Neuron (in vitro differentiated cells): ENCODE data around the gene NIPAL3.

Experiments
- H2AFZ ChIP-seq: one replicate; pipeline ENCODE4 v1.6.1; 2013; ENCODE audit warnings: low read depth, mild to moderate bottlenecking, inconsistent platforms, low read length, moderate library complexity
- H3K27me3 ChIP-seq: one replicate; pipeline ENCODE4 v1.6.1; 2013; ENCODE audit warnings: low read length; ENCODE audit not compliant: insufficient read depth
- H3K36me3 ChIP-seq: one replicate; pipeline ENCODE4 v1.6.1; 2013; ENCODE audit warnings: low read length; ENCODE audit not compliant: insufficient read depth
- H3K4me1 ChIP-seq: one replicate; pipeline ENCODE4 v1.6.1; 2013; ENCODE audit warnings: low read length; ENCODE audit not compliant: insufficient read depth
- H3K4me3 ChIP-seq: 2 replicates; pipeline ENCODE4 v1.5.1; 2013; ENCODE audit warnings: mild to moderate bottlenecking, low read length, moderate library complexity
- H3K9me3 ChIP-seq: one replicate; pipeline ENCODE4 v1.6.1; 2013; ENCODE audit warnings: low read length

The NIPAL3 gene

GRCh38 chr1:24393892-24394291, 21.7 kb upstream of the NIPAL3 start:
- H3K4me3 ChIP-seq: no peak overlapping the region
- no peak overlapping the region for H2AFZ ChIP-seq
- H3K27me3 ChIP-seq: peaks cover 2% of the 10 kb centered on the region
- no peaks in the 10 kb centered on the region for H3K36me3 ChIP-seq
- no peaks in the 10 kb centered on the region for H3K9me3 ChIP-seq
- H3K4me1 ChIP-seq: no peaks in the 10 kb centered on the region

DNA sequence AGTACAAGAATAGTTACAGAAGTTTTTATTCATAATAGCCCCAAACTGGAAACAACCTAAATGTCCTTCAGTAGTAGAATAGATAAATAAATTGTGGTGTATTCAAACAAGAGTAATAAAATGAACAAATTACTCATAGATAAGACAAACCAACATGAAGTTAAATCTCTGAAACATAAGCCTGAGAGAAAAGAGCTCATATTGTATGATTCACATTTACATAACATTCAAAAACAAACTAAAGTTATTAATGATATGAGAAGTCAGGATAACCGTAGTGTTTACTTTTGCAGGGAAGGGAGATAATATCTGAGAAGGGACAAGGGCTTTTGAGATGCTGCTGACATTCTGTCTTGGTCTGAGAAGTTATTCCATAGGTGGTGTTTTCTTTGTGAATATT, 15.5 kb upstream of the NIPAL3 start:
- no peak overlapping the region for H3K4me3 ChIP-seq
- H3K36me3 ChIP-seq: no peaks in the 10 kb centered on the region
- no peaks in the 10 kb centered on the region for H3K9me3 ChIP-seq
- H2AFZ ChIP-seq: no peak overlapping the region
- no peaks in the 10 kb centered on the region for H3K4me1 ChIP-seq
- H3K27me3 ChIP-seq: peaks cover 2% of the 10 kb centered on the region

- Histone ChIP-seq H3K4me3 (no peak overlapping the region), H3K4me1 (no peaks in the 10 kb centered on the region)
These were observed 11.8 kb upstream of the NIPAL3 start for GRCh38 chr1:24403806-24404205.

GRCh38 chr1:24406788-24407187, 8.8 kb upstream of the NIPAL3 start:
- no peaks in the 10 kb centered on the region for H3K27me3 ChIP-seq
- no peak overlapping the region for H2AFZ ChIP-seq
- no peaks in the 10 kb centered on the region for H3K36me3 ChIP-seq
- no peak overlapping the region for H3K4me3 ChIP-seq
- no peaks in the 10 kb centered on the region for H3K9me3 ChIP-seq
- H3K4me1 ChIP-seq: no peaks in the 10 kb centered on the region

More at GRCh38 chr1:24403806-24404205, 11.8 kb upstream of the NIPAL3 start:
- Histone ChIP-seq H2AFZ (no peak overlapping the region), H3K27me3 (no peaks in the 10 kb centered on the region), H3K9me3 (no peaks in the 10 kb centered on the region), H3K36me3 (no peaks in the 10 kb centered on the region)

GRCh38 chr1:24409535-24409934, 6.1 kb upstream of the NIPAL3 start:
- H3K4me3 ChIP-seq: no peak overlapping the region
- H3K4me1 ChIP-seq: no peaks in the 10 kb centered on the region
- no peaks in the 10 kb centered on the region for H3K36me3 ChIP-seq
- peaks cover 8% of the 10 kb centered on the region for H3K27me3 ChIP-seq
- no peak overlapping the region for H2AFZ ChIP-seq
- no peaks in the 10 kb centered on the region for H3K9me3 ChIP-seq

- Histone ChIP-seq H3K4me1 (peaks cover under 1% of the 10 kb centered on the region), H2AFZ (no peak overlapping the region), H3K4me3 (no peak overlapping the region), H3K27me3 (peaks cover 10% of the 10 kb centered on the region), H3K36me3 (no peaks in the 10 kb centered on the region), H3K9me3 (no peaks in the 10 kb centered on the region)
These were observed 4.9 kb upstream of the NIPAL3 start for GRCh38 chr1:24410750-24411149.

DNA sequence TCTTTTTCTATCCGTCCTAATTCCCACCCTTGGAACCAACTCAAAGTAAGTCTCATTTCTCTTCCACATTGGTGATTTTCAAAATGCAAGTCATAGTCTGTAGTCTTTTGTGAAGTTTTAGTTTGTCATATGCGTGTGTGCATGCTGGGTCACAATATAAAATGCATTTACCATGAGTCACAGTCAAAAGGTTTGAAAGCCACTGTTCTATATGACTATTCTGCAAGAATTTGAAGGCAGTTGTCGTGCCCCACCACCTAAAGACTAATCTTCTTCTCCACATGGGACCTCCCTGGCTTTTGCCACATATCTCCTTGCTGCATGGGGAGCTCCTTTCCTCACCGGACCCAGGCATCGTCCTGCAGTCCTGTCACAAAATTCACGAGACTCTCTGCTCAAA, 3.6 kb upstream of the NIPAL3 start:
- peaks cover 11% of the 10 kb centered on the region for H3K4me1 ChIP-seq
- no peak overlapping the region for H2AFZ ChIP-seq
- H3K27me3 ChIP-seq: peaks cover 10% of the 10 kb centered on the region
- no peaks in the 10 kb centered on the region for H3K36me3 ChIP-seq
- H3K9me3 ChIP-seq: no peaks in the 10 kb centered on the region
- no peak overlapping the region for H3K4me3 ChIP-seq

GRCh38 chr1:24412408-24412807, 3.2 kb upstream of the NIPAL3 start:
- H3K36me3 ChIP-seq: no peaks in the 10 kb centered on the region
- no peaks in the 10 kb centered on the region for H3K9me3 ChIP-seq
- H2AFZ ChIP-seq: no peak overlapping the region
- H3K4me3 ChIP-seq: no peak overlapping the region
- H3K27me3 ChIP-seq: peaks cover 11% of the 10 kb centered on the region
- peaks cover 11% of the 10 kb centered on the region for H3K4me1 ChIP-seq

DNA sequence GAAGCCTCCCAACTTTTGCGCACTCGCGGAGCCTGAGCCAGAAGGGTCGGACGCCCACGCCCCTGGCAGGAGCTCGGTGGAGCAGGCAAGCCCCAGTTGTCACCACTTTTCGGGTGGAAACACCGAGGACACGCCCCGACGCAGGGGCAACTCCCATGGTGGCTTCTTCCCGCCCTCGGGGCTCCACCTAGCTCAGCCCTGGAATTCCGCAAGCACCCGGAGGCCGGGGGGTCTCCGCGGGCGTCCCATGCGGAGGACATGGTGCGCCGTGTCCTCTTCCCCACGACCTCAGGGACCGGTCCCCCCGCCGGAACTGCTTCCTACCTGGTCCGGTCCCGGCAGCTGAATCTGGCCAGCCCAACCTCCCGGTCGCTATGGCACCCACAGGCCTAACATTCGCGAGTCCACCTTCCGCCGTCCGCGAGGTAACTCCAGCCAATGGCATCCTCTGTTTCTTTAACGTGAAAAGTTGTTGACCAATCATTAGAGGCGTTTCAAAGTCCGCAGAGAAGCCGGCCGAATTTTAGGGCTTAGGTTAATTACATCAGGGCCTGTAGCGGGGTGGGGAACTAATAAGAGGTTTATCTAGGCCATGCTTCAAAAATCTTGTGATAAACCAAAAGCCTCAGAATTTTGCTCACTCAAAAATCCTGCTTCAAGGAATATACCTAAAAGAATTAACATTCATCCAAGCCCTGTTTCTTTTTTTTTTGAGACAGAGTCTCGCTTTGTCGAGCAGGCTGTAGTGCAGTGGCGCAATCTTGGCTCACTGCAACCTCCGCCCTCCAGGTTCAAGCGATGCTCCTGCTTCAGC, 2.0 kb upstream of the NIPAL3 start, which contains the start of gene STPG1:
TSS of gene STPG1 (minus strand) at position 433 of the 814 bp plus-strand sequence. CDS start 12,394 bp downstream, outside the sequence.
- Histone ChIP-seq H3K36me3 (no peaks in the 10 kb centered on the region), H3K27me3 (peaks cover 13% of the 10 kb centered on the region), H3K4me1 (peaks cover 11% of the 10 kb centered on the region), H2AFZ (peak within 1 kb of the TSS; percentile 81), H3K4me3 (peak within 1 kb of the TSS; percentile 50), H3K9me3 (no peaks in the 10 kb centered on the region)

GRCh38 chr1:24414775-24415333, 748 bp upstream of the NIPAL3 start:
- Histone ChIP-seq H2AFZ (peak overlapping the region; percentile 55), H3K4me3 (peak overlapping the region; percentile 47), H3K9me3 (no peaks in the 10 kb centered on the region), H3K4me1 (peaks cover 11% of the 10 kb centered on the region), H3K36me3 (no peaks in the 10 kb centered on the region), H3K27me3 (peaks cover 13% of the 10 kb centered on the region)

- Histone ChIP-seq H3K36me3 (no peaks in the 10 kb centered on the region), H3K27me3 (peaks cover 13% of the 10 kb centered on the region), H2AFZ (peak overlapping the region; percentile 55), H3K9me3 (no peaks in the 10 kb centered on the region), H3K4me3 (peak overlapping the region; percentile 47), H3K4me1 (peaks cover 11% of the 10 kb centered on the region)
These were observed 486 bp downstream of the NIPAL3 start for GRCh38 chr1:24415910-24416665.

GRCh38 chr1:24416666-24417391, 1.2 kb downstream of the NIPAL3 start:
- Histone ChIP-seq H3K36me3 (no peaks in the 10 kb centered on the region), H3K9me3 (no peaks in the 10 kb centered on the region), H3K4me3 (peak overlapping the region; percentile 47), H2AFZ (peak overlapping the region; percentile 55), H3K4me1 (peaks cover 11% of the 10 kb centered on the region), H3K27me3 (peaks cover 13% of the 10 kb centered on the region)
